HS-5 (cell line): Measurements from ENCODE around the gene RRP1.

Experiments used
- DNase-seq: peaks from one replicate; pipeline ENCODE4 v3.0.0-alpha.2; 2012; ENCODE audit warnings: low read depth

RRP1 gene

GRCh38 chr21:43789276-43790009, at the start of gene RRP1:
Gene RRP1, plus strand, starts transcription at chr21:43789577. Its CDS starts 53 bp downstream, at chr21:43789630.
- peak; percentile 40 for DNase-seq

GRCh38 chr21:43739621-43740435, 49.5 kb upstream of the RRP1 start:
- DNase-seq, result no peak

- no peak for DNase-seq
Observed at GRCh38 chr21:43740497-43741156, 48.8 kb upstream of the RRP1 start.

- DNase-seq, result no peak
Observed at GRCh38 chr21:43741423-43742096, 47.8 kb upstream of the RRP1 start.

- no peak for DNase-seq
Observed at GRCh38 chr21:43743947-43744346, 45.4 kb upstream of the RRP1 start.

GRCh38 chr21:43744725-43745124, 44.7 kb upstream of the RRP1 start:
- no peak for DNase-seq

- no peak for DNase-seq
Observed at GRCh38 chr21:43745772-43746517, 43.4 kb upstream of the RRP1 start.

GRCh38 chr21:43748622-43749021, 40.8 kb upstream of the RRP1 start:
- DNase-seq, result no peak

- no peak for DNase-seq
Observed at GRCh38 chr21:43749651-43750262, 39.6 kb upstream of the RRP1 start.

GRCh38 chr21:43750339-43751033, 38.9 kb upstream of the RRP1 start:
- DNase-seq, result no peak

- no peak for DNase-seq
Observed at GRCh38 chr21:43751955-43752591, 37.3 kb upstream of the RRP1 start.

GRCh38 chr21:43752758-43753438, 36.5 kb upstream of the RRP1 start:
- no peak for DNase-seq

GRCh38 chr21:43753439-43753799, 36.0 kb upstream of the RRP1 start:
- DNase-seq, result no peak

GRCh38 chr21:43754948-43755781, 34.2 kb upstream of the RRP1 start:
- DNase-seq, result no peak

- DNase-seq, result no peak
Observed at GRCh38 chr21:43755820-43756594, 33.4 kb upstream of the RRP1 start.

- no peak for DNase-seq
Observed at GRCh38 chr21:43757601-43758000, 31.8 kb upstream of the RRP1 start.

GRCh38 chr21:43758111-43758641, 31.2 kb upstream of the RRP1 start:
- DNase-seq, result no peak
